Esophagus (tissue), 2 donors: ENCODE results near the gene CEP131. TPM values are rescaled to one million over a fixed set of nuclear protein-coding genes. Genes with fewer than 3 reads are reported as not detected.

ENCODE experiments used
- H3K27ac ChIP-seq, 2 donors: one replicate each; pipeline ENCODE4 v1.5.1; 2013; ENCODE audit warnings: low read depth in 2 of 2, mild to moderate bottlenecking in 2 of 2, inconsistent platforms in 1 of 2, low read length in 1 of 2, moderate library complexity in 1 of 2
- H3K27me3 ChIP-seq, 2 donors: one replicate each; pipeline ENCODE4 v1.6.1; 2013; ENCODE audit warnings: low read length in 2 of 2, control low read depth in 1 of 2, mild to moderate bottlenecking in 1 of 2; ENCODE audit not compliant: insufficient read depth in 2 of 2, control insufficient read depth in 1 of 2
- H3K36me3 ChIP-seq, 2 donors: one replicate each; pipeline ENCODE4 v1.6.1; 2013; ENCODE audit warnings: low read length in 1 of 2; ENCODE audit not compliant: control insufficient read depth in 2 of 2, insufficient read depth in 2 of 2
- H3K4me1 ChIP-seq, 2 donors: one replicate each; pipeline ENCODE4 v1.6.1; 2013; ENCODE audit warnings: low read length in 1 of 2; ENCODE audit not compliant: control insufficient read depth in 2 of 2, insufficient read depth in 2 of 2
- H3K4me3 ChIP-seq, 2 donors: one replicate each; pipeline ENCODE4 v1.5.1; 2013; ENCODE audit warnings: low read length in 2 of 2, mild to moderate bottlenecking in 2 of 2, low read depth in 1 of 2, moderate library complexity in 1 of 2
- H3K9me3 ChIP-seq, 2 donors: one replicate each; pipeline ENCODE4 v1.6.1; 2013; ENCODE audit warnings: mild to moderate bottlenecking in 2 of 2, low read depth in 1 of 2, low read length in 1 of 2, moderate library complexity in 1 of 2; ENCODE audit not compliant: control insufficient read depth in 2 of 2, insufficient read depth in 1 of 2
- WGBS, 2 donors: extraction: QIAGEN DNeasy Blood & Tissue Kit; methylation state at CpG; one replicate each; pipeline ENCODE4 v1.1.7; 2013; 5-methylcytosine and 5-hydroxymethylcytosine counted together
- polyA plus RNA-seq, 2 donors: library from polyadenylated mRNA; stranded (reverse); fragments of 200-250 nt; gene quantifications; one replicate each; pipeline ENCODE4 v1.2.3, GENCODE V29; 2013
- donor health status: healthy with polysubstance abuse.
- donor health status: Bipolar disorder and iron deficiency.

CEP131 gene
- polyA plus RNA-seq, 2 donors: 5.2 to 8.7 TPM

DNA sequence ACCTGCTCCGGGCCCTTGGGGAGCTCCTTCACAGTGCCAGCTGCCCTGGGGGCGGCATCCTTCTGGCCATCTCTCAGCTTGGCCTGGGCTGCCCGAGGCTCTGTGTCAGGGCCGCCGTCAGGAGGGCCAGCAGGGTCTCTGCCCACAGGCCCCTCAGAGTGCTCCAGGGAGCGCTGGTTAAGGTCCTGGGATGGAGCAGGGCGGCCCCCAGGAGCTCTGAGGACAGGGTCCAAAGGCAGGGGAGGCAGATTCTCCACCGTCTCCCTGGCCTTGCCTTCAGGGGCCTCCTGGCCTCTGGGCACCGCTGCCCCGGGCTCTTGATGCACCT, 23.5 kb upstream of the CEP131 start:
- Histone ChIP-seq H3K4me1 (no peaks in the 10 kb centered on the region), H3K36me3 (peaks cover 0 to 30% of the 10 kb centered on the region in 2 donors), H3K27ac (no peak overlapping the region), H3K27me3 (no peaks in the 10 kb centered on the region), H3K9me3 (no peaks in the 10 kb centered on the region), H3K4me3 (no peak overlapping the region)
- 86 to 88% methylated on average over 10 of the region's 10 CpGs for WGBS, 2 donors

GRCh38 chr17:81245665-81246342, 23.0 kb upstream of the CEP131 start:
- H3K4me3 ChIP-seq: no peak overlapping the region
- no peaks in the 10 kb centered on the region for H3K9me3 ChIP-seq
- 74 to 79% methylated on average over 34 to 37 of the region's 37 CpGs for WGBS, 2 donors
- no peak overlapping the region for H3K27ac ChIP-seq
- H3K36me3 ChIP-seq: peaks cover 0 to 28% of the 10 kb centered on the region in 2 donors
- no peaks in the 10 kb centered on the region for H3K4me1 ChIP-seq
- no peaks in the 10 kb centered on the region for H3K27me3 ChIP-seq

GRCh38 chr17:81245024-81245664, 22.4 kb upstream of the CEP131 start:
- peaks cover 0 to 22% of the 10 kb centered on the region in 2 donors for H3K36me3 ChIP-seq
- no peak overlapping the region for H3K27ac ChIP-seq
- WGBS, 2 donors: 79 to 82% methylated on average over 22 to 25 of the region's 25 CpGs
- H3K4me1 ChIP-seq: peaks cover under 1 to 2% of the 10 kb centered on the region in 2 donors
- no peaks in the 10 kb centered on the region for H3K9me3 ChIP-seq
- no peak overlapping the region for H3K4me3 ChIP-seq
- no peaks in the 10 kb centered on the region for H3K27me3 ChIP-seq

DNA sequence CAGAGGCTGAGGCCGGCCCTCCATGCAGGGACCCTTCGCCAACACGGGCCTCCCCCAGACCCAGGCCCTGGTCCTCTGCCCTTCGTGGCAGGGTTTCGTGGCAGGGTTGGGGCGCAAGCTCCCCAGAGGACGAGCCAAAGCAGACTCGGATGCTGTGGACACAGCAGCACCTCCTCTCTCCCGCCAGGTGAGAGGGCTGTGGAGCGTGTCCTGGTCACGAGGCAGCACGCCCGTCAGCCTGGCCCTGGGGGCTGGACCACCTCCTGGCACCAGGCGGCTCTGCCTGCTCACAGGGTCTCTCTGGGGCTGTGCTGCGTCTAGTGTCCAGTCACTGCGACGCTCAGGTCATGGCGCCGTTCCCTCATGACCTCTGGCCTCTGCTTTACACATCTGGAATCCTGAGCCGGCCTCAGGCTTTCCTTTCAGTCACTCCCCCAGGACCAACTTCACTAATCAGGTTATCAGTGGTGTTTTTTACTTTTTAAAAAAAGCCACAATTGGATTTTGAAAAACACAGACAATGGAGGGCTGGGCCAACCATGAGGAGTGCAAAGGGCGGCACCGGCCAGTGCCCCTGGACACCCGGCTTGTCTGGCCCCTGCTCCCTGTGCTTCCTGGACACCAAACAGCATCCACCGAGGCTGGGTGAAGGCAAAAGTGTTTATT, 21.7 kb upstream of the CEP131 start:
- Histone ChIP-seq H3K4me3 (no peak overlapping the region), H3K4me1 (peaks cover 5 to 6% of the 10 kb centered on the region in 2 donors), H3K36me3 (peaks cover 0 to 17% of the 10 kb centered on the region in 2 donors), H3K27ac (no peak overlapping the region), H3K9me3 (no peaks in the 10 kb centered on the region), H3K27me3 (no peaks in the 10 kb centered on the region)
- WGBS, 2 donors: 71 to 77% methylated on average over 24 of the region's 24 CpGs

DNA sequence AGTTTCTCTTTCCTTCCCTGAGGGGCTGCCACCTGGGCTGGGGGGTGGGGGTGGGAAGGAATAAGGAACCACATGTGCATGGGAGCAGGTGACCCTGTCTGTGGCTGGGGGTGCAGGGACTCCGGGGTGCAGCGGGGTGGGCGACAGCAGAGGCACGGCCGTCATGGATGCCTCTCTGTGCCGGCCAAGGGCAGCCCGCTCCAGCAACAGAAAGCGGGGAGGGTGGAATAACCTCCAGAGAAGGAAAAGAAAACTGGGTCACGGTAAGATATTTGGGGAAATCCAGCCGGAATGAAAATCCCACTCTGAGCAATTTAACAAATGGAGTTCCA, 20.5 kb upstream of the CEP131 start:
- Histone ChIP-seq H3K4me3 (no peak overlapping the region), H3K36me3 (peaks cover 0 to 13% of the 10 kb centered on the region in 2 donors), H3K9me3 (no peaks in the 10 kb centered on the region), H3K4me1 (peaks cover 5 to 6% of the 10 kb centered on the region in 2 donors), H3K27me3 (no peaks in the 10 kb centered on the region), H3K27ac (no peak overlapping the region)
- WGBS, 2 donors: 80 to 86% methylated on average over 10 of the region's 10 CpGs

DNA sequence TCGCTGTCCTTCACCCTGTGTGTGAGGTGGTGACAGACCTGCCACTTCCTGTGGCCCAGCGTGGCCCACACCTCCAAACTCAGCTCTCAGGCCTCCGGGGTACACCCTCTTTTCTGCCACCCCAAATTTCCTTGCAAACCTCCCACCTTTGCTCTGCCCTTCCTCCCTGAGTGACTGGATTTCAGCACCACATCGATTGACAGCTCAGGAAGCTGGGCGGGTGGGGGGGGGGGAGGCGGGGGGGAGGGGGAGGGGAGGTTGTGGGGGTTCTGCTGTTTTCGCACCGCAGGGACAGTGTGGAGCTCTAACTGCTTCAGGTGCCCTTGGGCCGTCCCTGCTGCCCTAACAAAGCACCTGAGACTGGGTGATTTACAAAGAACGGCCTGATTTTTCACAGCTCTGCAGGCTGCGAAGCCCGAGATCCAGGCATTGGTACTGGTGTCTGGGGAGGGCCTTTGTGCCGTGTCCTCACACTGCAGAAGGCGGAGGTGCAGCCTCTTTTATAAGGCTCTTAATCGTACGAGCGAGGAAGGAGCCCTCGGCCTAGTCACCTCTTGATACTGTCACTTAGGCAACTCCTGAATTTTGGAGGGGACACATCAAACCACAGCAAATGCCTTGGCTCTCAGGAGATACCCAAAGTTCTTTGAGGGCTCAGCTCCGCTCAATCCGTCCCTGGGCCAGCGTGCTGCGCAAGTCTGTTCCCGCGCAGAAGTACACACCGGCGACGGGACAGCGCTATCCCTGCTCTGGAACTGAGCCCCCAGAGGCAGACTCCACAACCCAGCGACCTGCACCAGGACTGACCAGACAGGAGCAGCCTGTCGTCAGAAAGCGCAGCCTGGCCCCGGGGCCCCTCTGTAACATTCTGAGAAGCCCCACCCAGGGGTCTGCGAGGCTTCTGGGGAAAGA, 19.9 kb upstream of the CEP131 start:
- Histone ChIP-seq H3K4me3 (no peak overlapping the region), H3K36me3 (peaks cover 0 to 13% of the 10 kb centered on the region in 2 donors), H3K9me3 (no peaks in the 10 kb centered on the region), H3K27me3 (no peaks in the 10 kb centered on the region), H3K27ac (no peak overlapping the region), H3K4me1 (peaks cover 5 to 11% of the 10 kb centered on the region in 2 donors)
- WGBS, 2 donors: 77 to 79% methylated on average over 32 of the region's 33 CpGs

DNA sequence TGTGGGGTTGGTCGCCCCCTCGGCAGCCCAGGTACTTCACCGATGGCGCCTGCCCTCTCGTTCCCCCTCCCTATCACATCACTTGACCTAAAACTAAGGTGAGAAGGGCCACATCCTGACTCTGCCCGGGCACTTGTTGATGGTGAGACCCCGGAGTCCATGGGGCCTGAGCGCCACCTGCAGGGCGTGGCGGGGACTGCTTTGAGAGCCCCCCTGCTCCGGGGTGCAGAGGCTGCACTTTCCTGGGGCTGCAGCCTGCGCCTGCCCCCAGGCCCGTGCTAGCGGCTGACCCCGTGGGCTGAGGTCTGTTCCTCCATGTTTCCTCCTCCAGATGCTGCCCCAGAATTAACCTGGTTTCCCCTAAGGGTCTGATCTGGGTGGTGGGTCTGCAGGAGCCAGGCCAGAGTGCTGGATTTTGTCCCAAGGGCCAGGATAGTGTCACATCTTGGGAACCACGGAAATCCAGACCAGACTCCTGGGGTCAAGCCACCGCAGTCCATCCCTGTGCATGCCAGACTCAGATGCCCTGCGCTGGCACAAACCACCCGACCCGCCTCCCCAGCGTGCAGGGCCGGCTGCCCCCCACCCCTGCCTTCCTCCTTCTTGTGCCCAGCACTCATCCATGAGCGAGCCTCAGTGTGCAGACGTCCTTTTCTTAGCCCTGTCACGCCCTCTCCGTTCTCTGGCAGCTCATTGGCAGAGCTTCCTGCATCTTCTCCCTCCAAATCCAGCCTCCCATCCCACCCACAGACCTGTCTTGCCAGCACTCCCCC, 19.1 kb upstream of the CEP131 start:
- Histone ChIP-seq H3K36me3 (peaks cover 0 to 13% of the 10 kb centered on the region in 2 donors), H3K27ac (no peak overlapping the region), H3K4me1 (peaks cover 5 to 19% of the 10 kb centered on the region in 2 donors), H3K9me3 (no peaks in the 10 kb centered on the region), H3K27me3 (no peaks in the 10 kb centered on the region), H3K4me3 (no peak overlapping the region)
- 57 to 58% methylated on average over 25 to 26 of the region's 26 CpGs for WGBS, 2 donors

DNA sequence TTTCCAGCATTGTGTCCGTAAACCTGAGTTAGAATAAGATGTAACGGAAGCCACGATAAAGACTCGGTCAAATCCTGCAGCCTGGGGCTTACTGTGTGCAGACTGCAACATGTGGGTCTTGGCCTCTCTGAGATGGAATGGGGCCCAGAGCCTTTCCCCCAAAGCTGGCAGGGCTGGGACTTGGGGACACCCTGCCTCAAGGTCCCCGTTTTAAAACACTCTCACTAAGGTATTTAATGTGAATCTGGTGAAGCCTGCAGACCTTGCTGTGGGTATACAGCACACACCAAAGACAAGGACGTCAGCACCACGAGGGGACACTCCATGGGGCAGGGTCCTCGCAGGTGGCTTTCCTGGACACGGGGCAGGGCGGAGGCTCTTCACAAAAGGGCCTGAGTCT, 18.4 kb upstream of the CEP131 start:
- Histone ChIP-seq H3K36me3 (peaks cover 0 to 12% of the 10 kb centered on the region in 2 donors), H3K4me1 (peaks cover 5 to 21% of the 10 kb centered on the region in 2 donors), H3K4me3 (no peak overlapping the region), H3K27me3 (no peaks in the 10 kb centered on the region), H3K9me3 (no peaks in the 10 kb centered on the region), H3K27ac (no peak overlapping the region)
- WGBS, 2 donors: 74 to 81% methylated on average over 10 of the region's 10 CpGs

DNA sequence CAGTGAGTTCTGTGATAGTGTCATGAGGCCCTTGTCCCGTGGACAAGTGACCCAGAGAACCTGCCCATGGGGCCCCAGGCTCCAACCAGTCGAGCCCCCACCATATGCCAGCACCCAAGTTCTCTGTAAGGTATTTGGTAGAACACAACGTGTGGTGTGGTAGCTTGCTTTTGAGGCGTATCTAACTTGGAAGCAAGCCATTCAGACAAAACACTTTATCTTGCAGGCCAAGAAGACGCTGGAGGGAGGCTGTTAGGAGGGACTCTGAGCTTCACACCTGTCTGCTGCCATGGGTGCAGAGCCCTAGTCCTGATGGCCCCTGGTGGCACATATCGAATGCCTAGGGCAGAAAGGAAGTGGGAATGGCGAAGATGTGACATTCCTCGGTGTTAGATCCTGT, 18.0 kb upstream of the CEP131 start:
- Histone ChIP-seq H3K27ac (no peak overlapping the region), H3K4me3 (no peak overlapping the region), H3K9me3 (no peaks in the 10 kb centered on the region), H3K36me3 (peaks cover 0 to 8% of the 10 kb centered on the region in 2 donors), H3K4me1 (peaks cover 5 to 21% of the 10 kb centered on the region in 2 donors), H3K27me3 (no peaks in the 10 kb centered on the region)
- 55 to 63% methylated on average over 8 of the region's 8 CpGs for WGBS, 2 donors
